K562 (cell line): Measurements from ENCODE around the gene MAP2. TPM values are rescaled to one million over a fixed set of nuclear protein-coding genes. Genes with fewer than 3 reads are reported as not detected.

Experiments used
- ATAC-seq: fragments of 200-7000 bp; cut with Tn5 transposase; 3 replicates; pipeline ENCODE4 v1.9.1; 2020; ENCODE audit warnings: moderate library complexity
- BruUV-seq: library from RNA; stranded (reverse); fragments of 400-500 nt; replicated peaks from 2 replicates; lab custom pipeline; 2021; lab: Mats Ljungman, UMichigan
- CTCF ChIA-PET: fragments of 300-600 bp; formaldehyde crosslinking; extraction: SDS; loops from one replicate; lab custom pipeline; 2021; ENCODE audit warnings: low intra/inter-chr PET ratio; lab: Yijun Ruan, JAX
- POLR2A ChIA-PET: fragments of 300-600, 350-650 bp; sonication (Branson Sonifier 250); formaldehyde crosslinking; extraction: SDS; loops from one replicate; lab custom pipeline; 2021; ENCODE audit warnings: antibody characterized with exemption, inconsistent platforms; lab: Yijun Ruan, JAX
- DNase-seq, 4 experiments: peaks; one replicate each; pipeline versions ENCODE4 v3.0.0 to v3.0.0-alpha.2; 2011 to 2018; ENCODE audit warnings: low spot score in 3 of 4, mixed read lengths in 3 of 4; ENCODE audit errors: extremely low read depth in 1 of 4
- FAIRE-seq: peaks from 2 replicates; lab custom pipeline; 2011; peaks lifted over from hg19 to GRCh38; lab: Jason Lieb, UNC
- H2AFZ ChIP-seq: 2 replicates; pipeline ENCODE4 v1.6.0; 2011; ENCODE audit warnings: low read depth, low read length, control low read depth, inconsistent platforms
- H3K27ac ChIP-seq: fragments of 200-600 bp; 3 replicates; pipeline ENCODE4 v1.8.0; 2011; ENCODE audit warnings: low read depth, mild to moderate bottlenecking, control low read depth, inconsistent platforms, low read length, moderate library complexity, mixed read lengths; ENCODE audit errors: extremely low read depth
- H3K27me3 ChIP-seq, 2 experiments: fragments of 300-600 bp in 1 of 2; 2 replicates in 1 of 2; 3 replicates in 1 of 2; pipeline versions ENCODE4 v1.6.0 to v1.8.0; 2011; ENCODE audit warnings: inconsistent platforms in 2 of 2, low read length in 2 of 2, mild to moderate bottlenecking in 1 of 2, mixed read lengths in 1 of 2, moderate library complexity in 1 of 2; ENCODE audit not compliant: control insufficient read depth in 2 of 2, insufficient read depth in 2 of 2
- H3K36me3 ChIP-seq: fragments of 300-600 bp; 3 replicates; pipeline ENCODE4 v1.8.0; 2011; ENCODE audit warnings: mild to moderate bottlenecking, low read length, inconsistent platforms; ENCODE audit not compliant: control insufficient read depth, insufficient read depth
- H3K4me1 ChIP-seq, 2 experiments: fragments of 200-600 bp in 1 of 2; replicated peaks in 1 of 2; 2 replicates in 1 of 2; 3 replicates in 1 of 2; pipeline versions ENCODE4 v1.5.1 to v1.8.0; 2011; ENCODE audit warnings: inconsistent platforms in 2 of 2, low read length in 2 of 2, mild to moderate bottlenecking in 1 of 2, mixed read lengths in 1 of 2, moderate library complexity in 1 of 2; ENCODE audit not compliant: control insufficient read depth in 2 of 2, insufficient read depth in 2 of 2
- H3K4me2 ChIP-seq: 2 replicates; pipeline ENCODE4 v1.6.1; 2011; ENCODE audit warnings: low read length, control low read depth, inconsistent platforms, mixed read lengths; ENCODE audit not compliant: insufficient read depth
- H3K4me3 ChIP-seq: fragments of 200-600 bp; sonication (generic), shearing (Covaris generic); 2 replicates; pipeline ENCODE4 v1.5.1; 2016; ENCODE audit warnings: control low read depth, inconsistent platforms
- H3K79me2 ChIP-seq: fragments of 200-600 bp; 3 replicates; pipeline ENCODE4 v1.8.0; 2011; ENCODE audit warnings: low read length, inconsistent platforms; ENCODE audit not compliant: control insufficient read depth, insufficient read depth
- H3K9ac ChIP-seq, 2 experiments: 2 replicates each; pipeline versions ENCODE4 v1.6.0 to v1.6.1; 2011; ENCODE audit warnings: low read depth in 2 of 2, low read length in 2 of 2, control low read depth in 1 of 2, inconsistent platforms in 1 of 2, mild to moderate bottlenecking in 1 of 2, mixed read lengths in 1 of 2; ENCODE audit not compliant: insufficient read depth in 1 of 2
- H3K9me1 ChIP-seq: one replicate; pipeline ENCODE4 v1.6.0; 2011; ENCODE audit warnings: inconsistent platforms, mild to moderate bottlenecking, low read length, moderate library complexity; ENCODE audit not compliant: control insufficient read depth, insufficient read depth
- H3K9me3 ChIP-seq: replicated peaks from 2 replicates; pipeline ENCODE4 v1.5.1; 2011; ENCODE audit warnings: low read depth, low read length, inconsistent platforms; ENCODE audit not compliant: control insufficient read depth, insufficient read depth
- H4K20me1 ChIP-seq: replicated peaks from 2 replicates; pipeline ENCODE4 v1.6.1; 2011; ENCODE audit warnings: low read length, inconsistent platforms, mixed read lengths; ENCODE audit not compliant: control insufficient read depth, insufficient read depth
- CLOCK ChIP-seq: fragments of 250-450 bp; sonication (Bioruptor Pico); IDR thresholded peaks from 2 replicates; pipeline ENCODE4 v1.4.0; 2020; ENCODE audit warnings: mild to moderate bottlenecking, moderate library complexity, borderline replicate concordance
- ZNF583 ChIP-seq: fragments of 250-450 bp; sonication (Bioruptor Pico); IDR thresholded peaks from 2 replicates; pipeline ENCODE4 v1.4.0; 2020
- WGBS: fragments of 100-300 bp; shearing (Covaris generic); methylation state at CpG from one replicate; pipeline ENCODE4 v1.1.6; 2016; ENCODE audit warnings: low coverage, mixed read lengths; ENCODE audit not compliant: insufficient coverage; ENCODE audit errors: missing lambda C conversion rate; 5-methylcytosine and 5-hydroxymethylcytosine counted together
- in situ Hi-C: fragments of 300-500 bp; cut with MboI; formaldehyde crosslinking; loops from 4 replicates; pipeline ENCODE4 v1.15.0; 2018; ENCODE audit warnings: inconsistent platforms, mixed read lengths
- intact Hi-C: fragments of 100-400 bp; cut with micrococcal nuclease; formaldehyde crosslinking; loops from 2 replicates; pipeline ENCODE4 v1.14.2; 2022
- polyA plus RNA-seq, 8 experiments: library from polyadenylated mRNA; depleted of rRNA in 4 of 8; stranded (reverse) in 5 of 8; unstranded in 3 of 8; fragments of >200 nt; fragmentation: Nextera tagmentation in 2 of 8; fragmentation: Illumina TruSeq in 1 of 8; extraction: Ambion mirVana in 2 of 8; extraction: Trizol in 1 of 8; gene quantifications; 2 replicates each; pipeline versions ENCODE4 v1.2.1 to v1.2.3, GENCODE V29; 2011 to 2014; ENCODE audit warnings: inconsistent platforms in 1 of 8, missing spikeins in 1 of 8
- total RNA-seq, 7 experiments: library from RNA; depleted of rRNA in 6 of 7; stranded (reverse); fragments of >200 nt in 6 of 7; fragmentation: Illumina TruSeq in 2 of 7; extraction: Trizol in 2 of 7; gene quantifications; 2 replicates each; pipeline versions ENCODE4 v1.2.1 to v1.2.3, GENCODE V29; 2011 to 2021; ENCODE audit warnings: low replicate concordance in 1 of 7
- TF ChIP-seq, protein P1 (sequence below): fragments of 250-450 bp; sonication (Bioruptor Pico); IDR thresholded peaks from 2 replicates; pipeline ENCODE4 v1.4.0; 2020; ENCODE audit warnings: mild to moderate bottlenecking, moderate library complexity

Gene MAP2
- total and polyA plus RNA-seq, 9 of the 15 experiments (the other 6 are each of a cell fraction or from before 2014, with no cell fraction given), result 0.13 TPM; not detected in 8

DNA sequence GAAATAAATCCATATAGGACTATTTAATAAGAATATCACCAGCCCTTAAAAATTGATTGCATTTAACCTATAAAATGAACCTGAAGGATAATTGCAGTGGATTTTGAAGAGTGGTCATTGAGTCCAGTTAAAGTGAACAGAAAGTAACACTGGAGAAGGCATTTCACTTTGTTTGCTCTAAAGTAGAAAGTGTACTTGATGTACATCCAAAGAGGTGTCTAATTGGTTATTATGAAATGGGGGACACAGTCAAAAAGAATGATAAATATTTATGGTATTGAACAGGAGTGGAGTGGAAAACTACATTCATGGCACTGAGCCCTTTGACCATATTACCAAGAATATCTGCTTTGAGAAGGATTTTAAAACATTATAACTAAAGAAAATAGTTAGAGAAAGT lies 28.2 kb upstream of the MAP2 start (continued):
- TF ChIP-seq CLOCK, result no peak

DNA sequence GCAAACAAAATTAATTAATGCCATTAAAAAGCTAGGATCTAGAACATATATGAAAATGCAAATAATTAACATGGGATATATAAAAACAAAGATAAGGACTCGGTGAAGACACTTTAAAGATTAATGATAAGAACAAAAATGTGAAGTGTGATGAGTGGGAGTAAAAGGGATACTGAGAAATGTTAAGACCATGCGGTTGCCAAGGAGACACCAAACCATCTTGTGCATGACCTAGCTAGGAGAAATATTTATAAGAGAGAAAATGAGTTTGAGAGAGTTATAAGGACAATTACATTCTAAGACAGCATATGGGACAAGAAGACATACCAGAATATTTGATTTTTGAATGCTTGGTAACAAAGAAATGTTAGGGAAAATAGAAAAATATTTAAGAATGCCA lies 25.4 kb upstream of the MAP2 start:
- no peak overlapping the region for H2AFZ ChIP-seq
- no peak for DNase-seq
- H3K9me1 ChIP-seq, result no peaks in the 10 kb centered on the region
- no peaks in the 10 kb centered on the region for H4K20me1 ChIP-seq
- H3K4me2 ChIP-seq, result no peak overlapping the region
- H3K9me3 ChIP-seq, result no peaks in the 10 kb centered on the region
- no peak for ATAC-seq
- H3K36me3 ChIP-seq, result no peaks in the 10 kb centered on the region
- no peaks in the 10 kb centered on the region for H3K4me1 ChIP-seq
- no TSS peak for BruUV-seq
- ChIA-PET POLR2A (interaction anchor here (0.7 kb wide), 1 partner anchor 999 kb away, joined by 3 read pairs; no protein-coding TSS in a partner anchor), CTCF (no interaction called here)
- WGBS, result 4% methylated on average over 2 of the region's 2 CpGs
- H3K27me3 ChIP-seq, result no peaks in the 10 kb centered on the region
- H3K79me2 ChIP-seq, result no peaks in the 10 kb centered on the region
- in situ Hi-C loops, result no loop called here
- no peak overlapping the region for H3K9ac ChIP-seq
- TF ChIP-seq ZNF583 (CRISPR knock-in tag), result no peak
- TF ChIP-seq, protein P1, sequence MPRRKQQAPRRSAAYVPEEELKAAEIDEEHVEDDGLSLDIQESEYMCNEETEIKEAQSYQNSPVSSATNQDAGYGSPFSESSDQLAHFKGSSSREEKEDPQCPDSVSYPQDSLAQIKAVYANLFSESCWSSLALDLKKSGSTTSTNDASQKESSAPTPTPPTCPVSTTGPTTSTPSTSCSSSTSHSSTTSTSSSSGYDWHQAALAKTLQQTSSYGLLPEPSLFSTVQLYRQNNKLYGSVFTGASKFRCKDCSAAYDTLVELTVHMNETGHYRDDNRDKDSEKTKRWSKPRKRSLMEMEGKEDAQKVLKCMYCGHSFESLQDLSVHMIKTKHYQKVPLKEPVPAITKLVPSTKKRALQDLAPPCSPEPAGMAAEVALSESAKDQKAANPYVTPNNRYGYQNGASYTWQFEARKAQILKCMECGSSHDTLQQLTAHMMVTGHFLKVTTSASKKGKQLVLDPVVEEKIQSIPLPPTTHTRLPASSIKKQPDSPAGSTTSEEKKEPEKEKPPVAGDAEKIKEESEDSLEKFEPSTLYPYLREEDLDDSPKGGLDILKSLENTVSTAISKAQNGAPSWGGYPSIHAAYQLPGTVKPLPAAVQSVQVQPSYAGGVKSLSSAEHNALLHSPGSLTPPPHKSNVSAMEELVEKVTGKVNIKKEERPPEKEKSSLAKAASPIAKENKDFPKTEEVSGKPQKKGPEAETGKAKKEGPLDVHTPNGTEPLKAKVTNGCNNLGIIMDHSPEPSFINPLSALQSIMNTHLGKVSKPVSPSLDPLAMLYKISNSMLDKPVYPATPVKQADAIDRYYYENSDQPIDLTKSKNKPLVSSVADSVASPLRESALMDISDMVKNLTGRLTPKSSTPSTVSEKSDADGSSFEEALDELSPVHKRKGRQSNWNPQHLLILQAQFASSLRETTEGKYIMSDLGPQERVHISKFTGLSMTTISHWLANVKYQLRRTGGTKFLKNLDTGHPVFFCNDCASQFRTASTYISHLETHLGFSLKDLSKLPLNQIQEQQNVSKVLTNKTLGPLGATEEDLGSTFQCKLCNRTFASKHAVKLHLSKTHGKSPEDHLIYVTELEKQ (CRISPR knock-in tag), result no peak
- TF ChIP-seq, all 486 proteins: peak for 0
- H3K4me3 ChIP-seq, result no peak overlapping the region
- H3K27ac ChIP-seq, result no peak overlapping the region
- intact Hi-C loops, result no loop called here
- no peak for FAIRE-seq
